ENCODE results near the gene SLC34A1.

SLC34A1 gene

GRCh38 chr5:177445052-177445916 lies 61.0 kb downstream of the SLC34A1 start:
- peak overlapping the region; percentile 79 for H3K27ac ChIP-seq
- no peak for TF ChIP-seq ZFX (IDR thresholded peaks at IDR 0.05; ENCODE audit: borderline replicate concordance)
- TF ChIP-seq, protein P1, sequence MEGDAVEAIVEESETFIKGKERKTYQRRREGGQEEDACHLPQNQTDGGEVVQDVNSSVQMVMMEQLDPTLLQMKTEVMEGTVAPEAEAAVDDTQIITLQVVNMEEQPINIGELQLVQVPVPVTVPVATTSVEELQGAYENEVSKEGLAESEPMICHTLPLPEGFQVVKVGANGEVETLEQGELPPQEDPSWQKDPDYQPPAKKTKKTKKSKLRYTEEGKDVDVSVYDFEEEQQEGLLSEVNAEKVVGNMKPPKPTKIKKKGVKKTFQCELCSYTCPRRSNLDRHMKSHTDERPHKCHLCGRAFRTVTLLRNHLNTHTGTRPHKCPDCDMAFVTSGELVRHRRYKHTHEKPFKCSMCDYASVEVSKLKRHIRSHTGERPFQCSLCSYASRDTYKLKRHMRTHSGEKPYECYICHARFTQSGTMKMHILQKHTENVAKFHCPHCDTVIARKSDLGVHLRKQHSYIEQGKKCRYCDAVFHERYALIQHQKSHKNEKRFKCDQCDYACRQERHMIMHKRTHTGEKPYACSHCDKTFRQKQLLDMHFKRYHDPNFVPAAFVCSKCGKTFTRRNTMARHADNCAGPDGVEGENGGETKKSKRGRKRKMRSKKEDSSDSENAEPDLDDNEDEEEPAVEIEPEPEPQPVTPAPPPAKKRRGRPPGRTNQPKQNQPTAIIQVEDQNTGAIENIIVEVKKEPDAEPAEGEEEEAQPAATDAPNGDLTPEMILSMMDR (IDR thresholded peaks at IDR 0.05): no peak

DNA sequence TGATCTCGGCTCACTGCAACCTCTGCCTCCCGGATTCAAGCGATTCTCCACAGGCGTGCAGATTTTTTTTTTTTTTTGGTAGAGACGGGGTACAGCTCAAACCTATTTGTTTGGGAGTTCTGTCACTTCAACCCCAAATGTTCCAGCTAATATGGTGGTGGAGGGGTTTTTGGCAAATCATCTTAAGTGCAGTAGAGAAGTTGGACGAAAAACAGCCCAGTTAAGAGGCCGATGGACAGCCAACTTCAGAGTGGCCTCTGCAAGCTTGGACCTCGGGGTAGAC lies 61.6 kb downstream of the SLC34A1 start:
- peak overlapping the region; percentile 79 for H3K27ac ChIP-seq
- TF ChIP-seq, protein P1 (IDR thresholded peaks at IDR 0.05): no peak
- TF ChIP-seq ZFX (IDR thresholded peaks at IDR 0.05; ENCODE audit: borderline replicate concordance): no peak

DNA sequence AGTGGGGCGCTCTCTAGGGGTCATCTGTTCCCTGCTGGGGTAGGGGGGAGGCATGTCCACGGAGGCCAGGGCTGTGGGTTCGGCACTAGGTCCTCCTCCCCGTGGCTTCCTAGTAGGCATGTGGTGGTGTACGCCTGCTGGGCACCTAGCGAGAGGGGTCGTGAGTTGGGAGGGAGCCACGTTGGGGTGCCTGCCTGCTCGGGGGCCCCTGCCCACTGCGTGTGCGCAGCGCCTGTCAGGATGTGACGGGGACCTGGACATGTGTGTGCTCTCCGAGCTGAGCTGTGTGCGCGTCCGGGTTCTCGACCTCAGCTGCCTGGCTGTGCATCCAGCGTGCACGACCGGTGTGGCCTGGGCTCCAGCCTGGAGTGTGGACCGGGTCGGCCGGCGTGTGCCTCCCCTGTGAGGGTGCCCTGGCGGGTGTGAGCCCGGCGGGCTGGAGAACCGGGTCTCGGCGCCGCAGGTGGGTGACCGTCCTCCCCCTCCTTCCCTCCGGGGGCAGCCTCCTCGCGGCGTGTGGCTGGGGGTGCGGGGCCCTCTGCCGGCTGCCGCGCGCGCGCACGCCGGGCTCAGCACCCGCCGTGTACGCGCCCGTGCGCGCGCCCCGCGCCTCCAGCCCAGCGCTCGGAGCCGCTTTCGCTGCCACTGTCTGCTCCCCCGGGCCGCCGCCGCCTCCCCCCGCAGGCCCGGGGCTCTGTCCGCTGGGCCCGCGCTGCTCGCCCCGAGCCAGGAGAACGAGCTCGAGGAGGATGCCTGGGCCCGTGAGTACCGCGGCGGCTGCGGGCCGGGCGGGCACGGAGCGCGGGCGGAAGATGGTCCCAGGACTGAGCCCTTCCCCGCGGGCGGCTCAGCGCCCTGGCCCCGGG lies 62.2 kb downstream of the SLC34A1 start, which contains the start of gene PRR7:
PRR7 (plus strand) TSS at position 615 of the 866 bp plus-strand sequence. CDS start 8,254 bp downstream, outside the sequence.
- TF ChIP-seq, protein P1 (IDR thresholded peaks at IDR 0.05): no peak
- TF ChIP-seq ZFX (IDR thresholded peaks at IDR 0.05; ENCODE audit: borderline replicate concordance): no peak
- peak within 1 kb of the TSS; percentile 79 for H3K27ac ChIP-seq

DNA sequence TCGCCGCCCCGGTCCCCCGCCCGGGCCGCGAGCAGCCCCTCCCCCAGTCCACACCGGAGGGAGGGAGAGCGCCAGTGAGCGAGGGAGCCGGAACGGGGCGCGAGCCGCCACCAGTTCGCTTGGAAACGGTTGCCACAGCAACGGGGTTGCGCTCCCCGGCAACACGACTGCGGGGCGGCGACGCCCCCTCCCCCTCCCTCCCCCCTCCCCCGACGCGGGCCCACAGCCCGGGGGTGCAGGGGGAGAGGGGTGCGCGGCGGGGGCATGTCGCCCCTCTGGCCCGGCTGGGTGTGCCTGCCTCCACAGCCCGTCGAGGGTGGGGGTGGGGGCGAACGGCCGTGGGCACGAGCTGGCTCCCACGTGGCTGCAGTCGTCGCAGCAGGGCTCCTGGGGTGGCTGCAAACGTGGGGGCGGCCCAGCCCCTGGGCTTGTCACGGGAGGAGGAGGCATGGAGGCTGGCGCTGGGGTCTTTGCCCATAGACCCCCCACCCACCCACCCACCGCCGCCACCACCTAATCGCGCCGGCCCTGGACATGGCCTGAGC lies 62.9 kb downstream of the SLC34A1 start:
- TF ChIP-seq, protein P1 (IDR thresholded peaks at IDR 0.05): no peak
- no peak for TF ChIP-seq ZFX (IDR thresholded peaks at IDR 0.05; ENCODE audit: borderline replicate concordance)
- H3K27ac ChIP-seq: peak overlapping the region; percentile 79

DNA sequence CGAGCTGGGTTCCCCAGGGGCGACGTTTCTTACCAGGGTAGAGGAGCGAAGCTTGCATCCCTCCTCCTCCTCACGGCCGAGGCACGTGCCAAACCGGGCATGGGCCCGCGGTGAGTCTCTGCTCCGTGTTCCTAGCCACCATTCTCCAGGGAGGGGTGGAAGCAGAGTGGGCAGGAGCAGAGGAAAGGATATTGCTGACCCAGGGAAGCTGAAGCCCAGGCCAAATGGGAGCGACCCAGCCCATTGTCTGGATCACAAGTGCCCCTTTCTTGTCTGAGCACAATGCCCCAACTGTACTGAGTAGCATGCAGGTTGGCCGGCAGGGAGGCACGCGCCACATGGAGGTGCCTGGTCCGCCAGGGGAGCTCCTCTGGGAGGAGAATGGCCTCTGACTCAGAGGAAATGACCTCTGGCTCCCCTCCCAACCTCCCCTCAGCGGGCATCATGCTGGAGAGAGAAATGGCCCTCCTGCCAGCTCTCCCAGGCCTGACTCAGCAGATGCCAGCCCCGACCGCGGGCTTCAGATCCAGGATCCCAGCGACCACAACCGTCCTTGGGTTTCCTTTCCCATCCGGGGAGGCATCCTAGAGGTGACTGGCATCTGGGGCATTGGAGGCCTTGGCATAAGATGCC lies 63.5 kb downstream of the SLC34A1 start:
- peak overlapping the region; percentile 79 for H3K27ac ChIP-seq
- TF ChIP-seq, protein P1 (IDR thresholded peaks at IDR 0.05): no peak
- TF ChIP-seq ZFX (IDR thresholded peaks at IDR 0.05; ENCODE audit: borderline replicate concordance): no peak

Data from 22Rv1 (cell line).